ENCODE data around the gene ACTL6B. TPM values are rescaled to one million over a fixed set of nuclear protein-coding genes. Genes with fewer than 3 reads are reported as not detected.

Gene ACTL6B
- total and polyA plus RNA-seq, 10 donors: not detected

DNA sequence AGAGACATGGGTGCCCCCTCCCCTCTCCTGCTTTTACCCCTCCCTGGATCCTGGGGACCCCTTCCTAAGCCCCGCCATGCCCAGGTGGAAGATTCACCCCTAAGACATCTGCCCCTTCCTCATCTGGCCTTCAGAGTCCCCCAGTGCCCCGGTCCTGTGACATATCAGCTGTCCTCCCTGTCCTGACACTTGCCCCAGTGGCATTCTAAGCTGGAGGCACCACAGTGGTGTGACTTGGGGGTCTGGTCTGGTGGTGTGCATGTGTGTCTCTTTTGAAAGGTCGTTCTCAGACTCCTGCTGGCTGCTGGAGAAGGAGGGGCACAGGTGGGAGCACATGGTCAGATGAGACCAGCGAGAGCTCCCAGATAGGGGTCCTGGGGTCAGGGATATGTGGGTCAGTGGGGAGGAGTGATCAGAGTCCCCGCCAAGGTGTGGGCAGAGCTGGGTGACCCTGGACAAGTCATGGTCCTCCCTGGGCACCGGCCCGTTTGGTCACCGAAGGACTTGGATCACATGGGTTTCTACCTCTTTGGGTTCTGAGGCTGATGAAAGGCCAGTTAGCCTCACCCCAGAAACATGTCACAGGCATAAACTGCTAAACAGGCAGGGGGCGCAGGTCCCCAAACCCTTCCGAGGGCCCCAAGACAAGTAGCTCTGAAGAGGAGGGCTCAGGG lies 14.3 kb downstream of the ACTL6B start:
- 79 to 86% (median 81%) methylated on average over 8 to 10 of the region's 10 CpGs for WGBS, 5 donors
- H3K4me1 ChIP-seq: peaks cover 0 to 4% (median 0%) of the 10 kb centered on the region in 6 donors
- intact Hi-C loops (cut with DNase I; ENCODE audit: low total_unique reads): no loop called here
- H3K27ac ChIP-seq: no peak overlapping the region
- no peaks in the 10 kb centered on the region for H3K36me3 ChIP-seq
- DNase-seq: no peak
- peak overlapping the region in 1 of 8 donors; percentile 6 for H3K4me3 ChIP-seq
- TF ChIP-seq, protein P1, sequence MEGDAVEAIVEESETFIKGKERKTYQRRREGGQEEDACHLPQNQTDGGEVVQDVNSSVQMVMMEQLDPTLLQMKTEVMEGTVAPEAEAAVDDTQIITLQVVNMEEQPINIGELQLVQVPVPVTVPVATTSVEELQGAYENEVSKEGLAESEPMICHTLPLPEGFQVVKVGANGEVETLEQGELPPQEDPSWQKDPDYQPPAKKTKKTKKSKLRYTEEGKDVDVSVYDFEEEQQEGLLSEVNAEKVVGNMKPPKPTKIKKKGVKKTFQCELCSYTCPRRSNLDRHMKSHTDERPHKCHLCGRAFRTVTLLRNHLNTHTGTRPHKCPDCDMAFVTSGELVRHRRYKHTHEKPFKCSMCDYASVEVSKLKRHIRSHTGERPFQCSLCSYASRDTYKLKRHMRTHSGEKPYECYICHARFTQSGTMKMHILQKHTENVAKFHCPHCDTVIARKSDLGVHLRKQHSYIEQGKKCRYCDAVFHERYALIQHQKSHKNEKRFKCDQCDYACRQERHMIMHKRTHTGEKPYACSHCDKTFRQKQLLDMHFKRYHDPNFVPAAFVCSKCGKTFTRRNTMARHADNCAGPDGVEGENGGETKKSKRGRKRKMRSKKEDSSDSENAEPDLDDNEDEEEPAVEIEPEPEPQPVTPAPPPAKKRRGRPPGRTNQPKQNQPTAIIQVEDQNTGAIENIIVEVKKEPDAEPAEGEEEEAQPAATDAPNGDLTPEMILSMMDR (IDR thresholded peaks at IDR 0.05 in 8 of 11, conservative IDR thresholded peaks at IDR 0.05 in 3 of 11): no peak
- H3K27me3 ChIP-seq (replicated peaks in 1 of 7): peaks cover 0 to 39% (median 14%) of the 10 kb centered on the region in 7 donors
- H3K9me3 ChIP-seq: no peaks in the 10 kb centered on the region

DNA sequence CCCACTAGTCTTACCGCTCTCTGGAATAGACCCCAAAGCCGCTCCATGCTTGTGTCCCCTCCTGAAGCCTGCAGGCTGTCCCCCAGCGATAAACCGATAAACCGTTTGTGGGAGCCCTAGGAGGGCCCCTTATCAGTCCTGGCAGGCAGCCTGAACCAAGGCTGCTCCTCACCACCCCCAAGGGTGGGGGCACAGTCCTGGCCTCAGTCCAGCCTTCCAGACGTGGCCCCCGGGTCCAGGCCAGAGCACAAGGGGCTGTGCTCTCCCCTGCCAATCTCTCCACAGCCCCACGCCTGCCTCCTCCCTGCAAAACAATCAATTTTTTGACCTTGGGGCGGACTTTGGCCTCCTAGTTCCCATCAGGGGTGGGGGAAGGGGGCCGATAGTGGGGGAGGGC lies 14.8 kb downstream of the ACTL6B start, which contains the start of gene TFR2:
Gene TFR2, minus strand, starts transcription at position 90 of the 397 bp plus-strand sequence. Its CDS starts 43 bp downstream, at position 47.
- no peak for DNase-seq
- Histone ChIP-seq H3K27me3 (replicated peaks in 1 of 7) (peaks cover 0 to 33% (median 11%) of the 10 kb centered on the region in 7 donors), H3K4me3 (peak within 1 kb of the TSS in 1 of 8 donors; percentile 6), H3K27ac (no peak within 1 kb of the TSS), H3K4me1 (peaks cover 0 to 4% (median 0%) of the 10 kb centered on the region in 6 donors), H3K9me3 (no peaks in the 10 kb centered on the region), H3K36me3 (no peaks in the 10 kb centered on the region)
- no peak for TF ChIP-seq POLR2AphosphoS5 (IDR thresholded peaks at IDR 0.05)
- no peak for TF ChIP-seq POLR2A (IDR thresholded peaks at IDR 0.05)
- TF ChIP-seq, protein P1 (IDR thresholded peaks at IDR 0.05 in 8 of 11, conservative IDR thresholded peaks at IDR 0.05 in 3 of 11): no peak
- intact Hi-C loops (cut with DNase I; ENCODE audit: low total_unique reads): no loop called here
- 39 to 51% (median 48%) methylated on average over 9 to 10 of the region's 10 CpGs for WGBS, 5 donors

DNA sequence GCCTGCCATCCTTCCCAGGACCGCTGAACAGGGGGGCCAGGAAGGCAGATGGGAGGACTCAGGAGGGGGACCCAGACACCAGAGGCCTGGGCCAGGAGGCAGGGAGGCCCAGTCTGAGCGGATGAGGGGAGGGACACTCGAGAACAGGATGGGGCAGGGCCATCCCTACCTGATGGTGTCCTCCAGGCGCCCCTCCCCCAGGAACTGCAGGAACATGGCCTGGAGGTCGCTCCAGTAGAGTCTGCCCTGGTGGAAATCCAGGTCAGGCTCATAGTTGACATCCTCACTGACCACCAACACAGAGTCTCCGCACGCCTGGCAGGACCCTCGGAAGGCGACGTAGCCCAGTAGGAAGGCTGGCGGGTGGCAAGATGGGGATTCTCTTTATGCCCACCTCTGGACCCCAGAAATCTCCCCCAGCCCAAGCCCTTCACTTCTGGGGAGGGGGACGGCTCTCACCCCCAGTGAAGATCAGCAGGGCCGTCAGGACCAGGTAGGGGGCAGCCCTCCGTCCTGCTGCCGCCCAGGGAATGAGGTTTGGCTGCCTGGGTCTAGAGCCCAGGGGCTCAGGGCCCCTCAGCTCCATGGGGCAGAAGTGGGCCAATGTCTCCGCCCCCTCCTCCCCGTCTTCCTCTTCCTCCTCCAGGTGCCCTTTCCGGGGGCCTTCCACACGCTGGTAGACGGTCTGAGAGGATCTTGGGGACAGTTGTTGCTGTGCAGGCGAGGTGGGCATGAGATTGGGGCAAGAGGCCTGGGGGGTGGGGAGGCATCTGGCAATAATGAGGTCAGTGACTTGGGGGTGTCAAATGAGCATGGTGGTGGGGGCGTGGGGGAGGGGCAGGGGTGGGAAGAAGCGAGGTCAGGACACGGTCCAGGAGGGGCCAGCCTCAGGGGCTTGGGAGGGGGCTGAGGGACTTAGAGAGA lies 15.5 kb downstream of the ACTL6B start:
- H3K36me3 ChIP-seq: no peaks in the 10 kb centered on the region
- peaks cover 0 to 30% (median 11%) of the 10 kb centered on the region in 7 donors for H3K27me3 ChIP-seq (replicated peaks in 1 of 7)
- no peak overlapping the region for H3K27ac ChIP-seq
- TF ChIP-seq POLR2A (IDR thresholded peaks at IDR 0.05) (no peak), POLR2AphosphoS5 (IDR thresholded peaks at IDR 0.05) (no peak)
- TF ChIP-seq, protein P1 (IDR thresholded peaks at IDR 0.05 in 8 of 11, conservative IDR thresholded peaks at IDR 0.05 in 3 of 11): no peak
- peaks cover 0 to 4% (median 0%) of the 10 kb centered on the region in 6 donors for H3K4me1 ChIP-seq
- intact Hi-C loops (cut with DNase I; ENCODE audit: low total_unique reads): no loop called here
- H3K4me3 ChIP-seq: no peak overlapping the region
- WGBS, 5 donors: 57 to 68% (median 61%) methylated on average over 20 to 24 of the region's 24 CpGs
- H3K9me3 ChIP-seq: no peaks in the 10 kb centered on the region
- no peak for DNase-seq
